Forelimb muscle (tissue), 1 donor: ENCODE results near the gene ABCC1. TPM values are rescaled to one million over a fixed set of nuclear protein-coding genes. Genes with fewer than 3 reads are reported as not detected.
"Not testable (repeated sequence)": the region's sequence is repeated elsewhere in the genome, so short reads cannot be mapped to it uniquely, and the experiment has no call there.

ENCODE experiments used
- DNase-seq: peaks from one replicate; pipeline ENCODE4 v3.0.0-alpha.2; 2013; ENCODE audit warnings: low read depth
- polyA plus RNA-seq: library from polyadenylated mRNA; unstranded; fragments of 120-200 nt; gene quantifications from one replicate; pipeline ENCODE4 v1.2.1, GENCODE V29; 2013; ENCODE audit not compliant: insufficient read length

ABCC1 gene
- polyA plus RNA-seq: 4.1 TPM

DNA sequence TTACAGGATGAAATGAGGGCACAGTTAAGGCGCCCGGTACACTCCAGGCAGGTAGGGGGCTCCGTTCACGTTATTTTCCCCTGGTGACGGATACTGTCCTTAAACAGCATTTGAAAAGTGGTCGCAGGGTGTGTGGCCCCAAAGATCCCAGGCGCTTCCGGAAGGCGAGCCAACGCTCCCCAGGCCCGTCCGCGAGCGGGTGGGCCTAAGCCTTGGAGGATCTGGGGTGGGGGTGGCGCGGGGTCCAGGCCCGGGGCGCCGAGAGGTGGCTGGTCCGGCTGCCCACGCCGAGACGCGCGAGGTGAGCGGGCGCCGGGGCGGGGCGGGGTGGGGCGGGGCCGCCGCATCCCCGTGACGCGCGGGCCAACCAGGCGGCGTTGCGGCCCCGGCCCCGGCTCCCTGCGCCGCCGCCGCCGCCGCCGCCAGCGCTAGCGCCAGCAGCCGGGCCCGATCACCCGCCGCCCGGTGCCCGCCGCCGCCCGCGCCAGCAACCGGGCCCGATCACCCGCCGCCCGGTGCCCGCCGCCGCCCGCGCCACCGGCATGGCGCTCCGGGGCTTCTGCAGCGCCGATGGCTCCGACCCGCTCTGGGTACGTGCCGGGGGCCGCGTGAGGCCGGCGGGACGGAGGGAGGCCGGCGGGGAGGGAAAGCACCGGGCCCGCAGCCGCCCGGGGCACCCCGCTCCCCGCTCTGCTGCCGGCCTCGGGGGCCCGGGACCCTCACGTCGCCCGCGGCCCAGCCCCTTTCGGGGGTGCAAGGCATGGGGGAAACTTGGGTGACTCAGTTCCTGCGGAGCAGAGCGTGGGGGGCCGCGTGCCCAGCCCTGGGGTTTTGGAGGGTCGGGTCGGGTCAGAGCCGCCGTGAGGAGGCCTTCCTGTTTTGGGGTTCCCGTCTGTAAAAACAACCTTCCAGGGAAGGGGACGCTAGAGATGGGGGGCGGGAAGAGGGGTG lies at the start of gene ABCC1:
TSS of gene ABCC1 (plus strand) at position 407 of the 951 bp plus-strand sequence. CDS start at position 543, 136 bp downstream.
- no peak for DNase-seq

DNA sequence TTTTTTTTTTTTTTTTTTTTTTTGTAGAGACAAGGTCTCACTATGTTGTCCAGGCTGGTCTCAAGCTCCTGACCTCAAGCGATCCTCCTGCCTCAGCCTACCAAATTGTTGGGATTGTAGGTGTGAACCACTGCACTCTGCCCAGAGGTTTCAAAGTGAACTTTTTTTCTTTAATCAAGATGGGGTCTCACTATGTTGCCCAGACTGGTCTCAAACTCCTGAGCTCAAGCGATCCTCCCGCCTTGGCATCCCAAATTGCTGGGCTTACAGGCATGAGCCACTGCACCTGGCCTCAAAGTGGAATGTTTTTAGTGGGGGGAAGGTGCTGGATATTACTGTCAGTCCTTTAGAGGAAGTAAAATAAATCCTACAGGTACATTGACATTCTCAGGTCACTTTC lies 49.1 kb upstream of the ABCC1 start:
- DNase-seq: no peak

GRCh38 chr16:15900901-15901500 lies 48.4 kb upstream of the ABCC1 start:
- no peak for DNase-seq

- DNase-seq: no peak
These were observed 45.5 kb upstream of the ABCC1 start for GRCh38 chr16:15903960-15904359.

GRCh38 chr16:15906439-15906838 lies 43.0 kb upstream of the ABCC1 start:
- no peak for DNase-seq

- DNase-seq: no peak
These were observed 41.4 kb upstream of the ABCC1 start for GRCh38 chr16:15907863-15908478.

- no peak for DNase-seq
These were observed 38.2 kb upstream of the ABCC1 start for GRCh38 chr16:15911198-15911597.

GRCh38 chr16:15913046-15913698 lies 36.2 kb upstream of the ABCC1 start:
- DNase-seq: no peak

DNA sequence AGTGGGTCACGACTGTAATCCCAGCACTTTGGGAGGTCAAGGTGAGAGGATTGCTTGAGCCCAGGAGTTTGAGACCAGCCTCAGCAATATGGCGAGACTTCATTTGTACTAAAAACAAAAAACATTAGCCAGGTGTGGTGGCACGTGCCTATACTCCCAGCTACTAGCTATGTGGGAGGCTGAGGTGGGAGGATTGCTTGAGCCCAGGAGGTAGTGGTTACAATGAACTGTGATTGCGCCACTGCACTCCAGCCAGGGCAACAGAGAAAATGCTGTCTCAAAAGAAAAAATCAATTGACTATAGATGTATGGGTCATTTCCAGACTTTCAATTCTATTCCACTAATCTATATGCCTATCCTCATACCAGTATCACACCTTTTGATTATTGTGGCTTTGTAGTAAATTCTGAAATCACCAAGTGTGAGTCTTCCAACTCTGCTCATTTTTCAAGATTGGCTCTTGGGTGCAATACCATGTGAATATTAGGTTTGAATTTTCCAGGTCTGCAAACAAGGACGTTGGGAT lies 33.8 kb upstream of the ABCC1 start:
- no peak for DNase-seq

GRCh38 chr16:15916323-15916722 lies 33.1 kb upstream of the ABCC1 start:
- DNase-seq: no peak

DNA sequence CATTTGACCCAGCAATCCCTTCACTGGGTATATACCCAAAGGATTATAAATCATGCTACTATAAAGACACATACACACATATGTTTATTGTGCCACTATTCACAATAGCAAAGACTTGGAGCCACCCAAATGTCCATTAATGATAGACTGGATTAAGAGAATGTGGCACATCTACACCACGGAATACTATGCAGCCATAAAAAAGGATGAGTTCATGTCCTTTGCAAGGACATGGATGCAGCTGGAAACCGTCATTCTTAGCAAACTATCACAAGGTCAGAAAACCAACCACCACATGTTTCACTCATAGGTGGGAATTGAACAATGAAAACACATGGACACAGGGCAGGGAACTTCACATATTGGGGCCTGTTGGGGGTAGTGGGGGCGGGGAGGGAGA lies 31.1 kb upstream of the ABCC1 start:
- not testable (repeated sequence) for DNase-seq

DNA sequence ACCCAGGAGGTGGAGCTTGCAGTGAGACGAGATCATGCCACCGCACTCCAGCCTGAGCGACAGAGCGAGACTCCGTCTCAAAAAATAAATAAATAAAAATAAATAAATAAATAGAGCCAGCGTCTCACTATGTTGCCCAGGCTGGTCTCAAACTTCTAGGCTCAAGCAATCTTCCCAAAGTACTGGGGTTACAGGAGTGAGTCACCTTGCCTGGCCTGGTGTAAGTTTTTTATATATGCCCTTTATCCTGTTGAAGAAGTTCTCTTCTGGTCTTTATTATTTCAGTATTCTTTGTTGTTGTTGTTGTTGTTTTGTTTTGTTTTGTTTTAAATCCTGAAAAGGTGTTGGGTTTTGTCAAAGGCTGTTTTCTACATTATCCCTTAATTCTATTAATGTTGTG lies 30.1 kb upstream of the ABCC1 start:
- DNase-seq: no peak

DNA sequence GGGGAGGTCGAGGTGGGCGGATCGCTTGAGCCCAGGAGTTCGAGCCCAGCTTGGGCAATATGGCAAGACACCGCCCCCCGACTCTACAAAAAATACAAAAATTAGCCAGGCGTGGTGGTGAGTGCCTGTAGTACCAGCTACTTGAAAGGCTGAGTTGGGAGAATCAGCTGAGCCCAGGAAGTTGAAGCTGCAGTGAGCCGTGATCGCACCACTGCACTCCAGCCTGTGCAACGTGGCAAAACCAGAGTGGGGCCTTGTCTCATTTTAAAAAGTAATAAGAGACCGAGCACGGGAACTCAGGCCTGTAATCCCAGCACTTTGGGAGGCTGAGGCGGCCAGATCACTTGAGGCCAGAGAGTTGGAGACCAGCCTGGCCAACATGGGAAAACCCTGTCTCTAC lies 24.4 kb upstream of the ABCC1 start:
- DNase-seq: no peak

- no peak for DNase-seq
These were observed 23.8 kb upstream of the ABCC1 start for GRCh38 chr16:15925631-15926030.

- no peak for DNase-seq
These were observed 20.9 kb upstream of the ABCC1 start for GRCh38 chr16:15928261-15929104.

GRCh38 chr16:15932939-15933338 lies 16.5 kb upstream of the ABCC1 start:
- DNase-seq: no peak

DNA sequence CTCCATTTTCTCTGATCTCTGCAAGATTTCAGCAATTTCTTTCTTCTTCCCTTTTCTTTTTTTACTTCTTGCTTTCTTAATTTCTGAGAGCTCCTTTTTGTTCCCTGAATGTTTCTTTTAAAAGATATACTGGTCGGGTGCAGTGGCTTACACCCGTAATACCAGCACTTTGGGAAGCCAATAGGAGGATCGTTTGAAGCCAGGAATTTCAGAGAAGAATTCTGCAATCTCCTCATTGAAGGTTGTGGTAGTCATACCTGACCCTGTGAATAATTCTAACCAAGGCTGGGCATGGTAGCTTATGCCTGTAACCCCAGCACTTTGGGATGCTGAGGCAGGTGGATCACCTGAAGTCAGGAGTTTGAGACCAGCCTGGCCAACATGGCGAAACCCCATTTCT lies 15.6 kb upstream of the ABCC1 start:
- no peak for DNase-seq

- DNase-seq: no peak
These were observed 14.4 kb upstream of the ABCC1 start for GRCh38 chr16:15934991-15935390.

GRCh38 chr16:15936809-15937208 lies 12.6 kb upstream of the ABCC1 start:
- not testable (repeated sequence) for DNase-seq

GRCh38 chr16:15942931-15943690 lies 6.3 kb upstream of the ABCC1 start:
- no peak for DNase-seq
